ENCODE results near the gene ZBTB9.

DNA sequence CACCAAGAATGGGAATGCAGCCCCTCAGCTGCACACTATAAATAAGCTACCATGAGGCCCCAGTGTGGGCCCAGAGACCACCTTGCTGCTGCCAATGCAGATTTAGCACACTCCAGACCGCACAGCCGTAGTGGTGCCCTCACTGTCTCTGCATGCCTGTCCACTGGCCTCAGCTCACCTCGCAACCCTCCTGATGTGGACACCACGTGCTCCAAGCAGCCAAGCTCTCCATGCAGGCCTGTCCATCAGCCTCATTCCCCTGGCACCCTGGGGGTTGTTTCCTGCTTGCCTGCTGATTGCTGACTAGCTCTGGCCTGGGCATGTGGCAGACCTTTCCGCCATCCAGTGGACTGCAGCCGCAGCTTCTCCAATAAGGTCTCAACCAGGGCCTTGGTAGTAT, 36.2 kb downstream of the ZBTB9 start:
- TF ChIP-seq POLR2A (IDR thresholded peaks at IDR 0.05) (no peak), POLR2AphosphoS5 (IDR thresholded peaks at IDR 0.05) (no peak)
- TF ChIP-seq, protein P1, sequence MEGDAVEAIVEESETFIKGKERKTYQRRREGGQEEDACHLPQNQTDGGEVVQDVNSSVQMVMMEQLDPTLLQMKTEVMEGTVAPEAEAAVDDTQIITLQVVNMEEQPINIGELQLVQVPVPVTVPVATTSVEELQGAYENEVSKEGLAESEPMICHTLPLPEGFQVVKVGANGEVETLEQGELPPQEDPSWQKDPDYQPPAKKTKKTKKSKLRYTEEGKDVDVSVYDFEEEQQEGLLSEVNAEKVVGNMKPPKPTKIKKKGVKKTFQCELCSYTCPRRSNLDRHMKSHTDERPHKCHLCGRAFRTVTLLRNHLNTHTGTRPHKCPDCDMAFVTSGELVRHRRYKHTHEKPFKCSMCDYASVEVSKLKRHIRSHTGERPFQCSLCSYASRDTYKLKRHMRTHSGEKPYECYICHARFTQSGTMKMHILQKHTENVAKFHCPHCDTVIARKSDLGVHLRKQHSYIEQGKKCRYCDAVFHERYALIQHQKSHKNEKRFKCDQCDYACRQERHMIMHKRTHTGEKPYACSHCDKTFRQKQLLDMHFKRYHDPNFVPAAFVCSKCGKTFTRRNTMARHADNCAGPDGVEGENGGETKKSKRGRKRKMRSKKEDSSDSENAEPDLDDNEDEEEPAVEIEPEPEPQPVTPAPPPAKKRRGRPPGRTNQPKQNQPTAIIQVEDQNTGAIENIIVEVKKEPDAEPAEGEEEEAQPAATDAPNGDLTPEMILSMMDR (IDR thresholded peaks at IDR 0.05), result no peak
